Neural crest cell (in vitro differentiated cells): ENCODE measurements around the gene RYR3. TPM values are rescaled to one million over a fixed set of nuclear protein-coding genes. Genes with fewer than 3 reads are reported as not detected.

Source experiments
- DNase-seq: peaks from one replicate; pipeline ENCODE4 v3.0.0; 2021; ENCODE audit warnings: low read depth, mixed read lengths, low spot score
- H3K27ac Mint-ChIP-seq: one replicate; pipeline ENCODE4 v1.8.0; 2021; ENCODE audit warnings: mild to moderate bottlenecking, mixed read lengths; ENCODE audit not compliant: unreplicated experiment
- H3K27me3 Mint-ChIP-seq: 2 replicates; pipeline ENCODE4 v1.8.0; 2021; ENCODE audit warnings: low read depth, mild to moderate bottlenecking, mixed read lengths
- H3K36me3 Mint-ChIP-seq: 2 replicates; pipeline ENCODE4 v1.8.0; 2021; ENCODE audit warnings: low read depth, mild to moderate bottlenecking, mixed read lengths
- H3K4me1 Mint-ChIP-seq: 2 replicates; pipeline ENCODE4 v1.8.0; 2021; ENCODE audit warnings: mixed read lengths
- H3K4me3 Mint-ChIP-seq: one replicate; pipeline ENCODE4 v1.8.0; 2021; ENCODE audit warnings: mild to moderate bottlenecking, mixed read lengths
- H3K9me3 Mint-ChIP-seq: 2 replicates; pipeline ENCODE4 v1.8.0; 2021; ENCODE audit warnings: mixed read lengths
- total RNA-seq: library from RNA; stranded (reverse); gene quantifications from 2 replicates; pipeline ENCODE4 v1.2.1, GENCODE V29; 2021
- TF ChIP-seq, protein P1 (sequence below): fragments of 200-600 bp; sonication (generic); conservative IDR thresholded peaks from 2 replicates; pipeline ENCODE4 v1.5.0; 2021; ENCODE audit warnings: antibody characterized with exemption, mild to moderate bottlenecking

Gene RYR3
- total RNA-seq, 1 donor from 2014 or later = 2.2 TPM

DNA sequence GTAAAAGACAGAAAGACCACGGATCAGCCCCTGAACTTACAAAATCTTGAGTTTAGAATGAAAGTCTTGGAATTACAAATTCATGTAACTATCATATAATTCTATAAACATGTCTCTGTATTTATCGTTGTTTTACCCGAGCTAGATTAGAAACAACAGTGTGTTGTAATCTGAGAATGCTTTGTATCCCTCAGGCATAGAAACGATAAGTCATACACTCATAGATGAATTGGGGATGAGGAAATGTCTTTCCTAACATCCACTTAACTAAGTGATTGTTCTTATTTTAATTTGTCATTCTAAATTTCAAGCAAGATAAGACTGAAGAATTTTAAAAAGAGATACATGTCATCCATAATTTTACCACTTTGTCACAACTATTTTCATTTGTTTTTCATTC lies 165.3 kb downstream of the RYR3 start:
- no peak for DNase-seq
- Mint-ChIP-seq H3K4me1 (no peaks in the 10 kb centered on the region), H3K27me3 (peaks cover 3% of the 10 kb centered on the region), H3K36me3 (no peaks in the 10 kb centered on the region), H3K4me3 (no peak overlapping the region), H3K9me3 (peaks cover 5% of the 10 kb centered on the region), H3K27ac (no peak overlapping the region)
- TF ChIP-seq, protein P1, sequence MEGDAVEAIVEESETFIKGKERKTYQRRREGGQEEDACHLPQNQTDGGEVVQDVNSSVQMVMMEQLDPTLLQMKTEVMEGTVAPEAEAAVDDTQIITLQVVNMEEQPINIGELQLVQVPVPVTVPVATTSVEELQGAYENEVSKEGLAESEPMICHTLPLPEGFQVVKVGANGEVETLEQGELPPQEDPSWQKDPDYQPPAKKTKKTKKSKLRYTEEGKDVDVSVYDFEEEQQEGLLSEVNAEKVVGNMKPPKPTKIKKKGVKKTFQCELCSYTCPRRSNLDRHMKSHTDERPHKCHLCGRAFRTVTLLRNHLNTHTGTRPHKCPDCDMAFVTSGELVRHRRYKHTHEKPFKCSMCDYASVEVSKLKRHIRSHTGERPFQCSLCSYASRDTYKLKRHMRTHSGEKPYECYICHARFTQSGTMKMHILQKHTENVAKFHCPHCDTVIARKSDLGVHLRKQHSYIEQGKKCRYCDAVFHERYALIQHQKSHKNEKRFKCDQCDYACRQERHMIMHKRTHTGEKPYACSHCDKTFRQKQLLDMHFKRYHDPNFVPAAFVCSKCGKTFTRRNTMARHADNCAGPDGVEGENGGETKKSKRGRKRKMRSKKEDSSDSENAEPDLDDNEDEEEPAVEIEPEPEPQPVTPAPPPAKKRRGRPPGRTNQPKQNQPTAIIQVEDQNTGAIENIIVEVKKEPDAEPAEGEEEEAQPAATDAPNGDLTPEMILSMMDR = no peak

DNA sequence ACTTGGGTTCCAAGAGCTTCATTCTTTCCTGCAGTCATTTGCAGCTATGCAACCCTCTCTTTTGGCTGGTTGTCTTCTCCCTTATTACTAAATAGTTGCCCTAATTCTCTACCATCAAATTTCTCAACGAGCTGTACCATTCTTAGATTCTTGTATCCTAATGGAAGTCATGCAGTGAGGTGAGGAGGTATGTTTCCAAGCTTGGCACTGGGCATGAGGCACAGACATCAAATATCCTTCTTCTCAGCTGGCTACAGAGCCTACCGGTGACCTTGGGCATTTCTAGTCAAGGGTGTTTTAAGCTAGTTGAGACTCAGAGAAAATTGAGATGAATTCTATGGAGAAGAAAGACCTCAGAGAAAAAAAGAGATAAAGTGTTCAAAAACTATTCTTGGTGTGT lies 166.1 kb downstream of the RYR3 start:
- Mint-ChIP-seq H3K4me1 (no peaks in the 10 kb centered on the region), H3K4me3 (no peak overlapping the region), H3K27me3 (peaks cover 3% of the 10 kb centered on the region), H3K27ac (no peak overlapping the region), H3K9me3 (peaks cover 5% of the 10 kb centered on the region), H3K36me3 (no peaks in the 10 kb centered on the region)
- DNase-seq = no peak
- TF ChIP-seq, protein P1 = no peak

DNA sequence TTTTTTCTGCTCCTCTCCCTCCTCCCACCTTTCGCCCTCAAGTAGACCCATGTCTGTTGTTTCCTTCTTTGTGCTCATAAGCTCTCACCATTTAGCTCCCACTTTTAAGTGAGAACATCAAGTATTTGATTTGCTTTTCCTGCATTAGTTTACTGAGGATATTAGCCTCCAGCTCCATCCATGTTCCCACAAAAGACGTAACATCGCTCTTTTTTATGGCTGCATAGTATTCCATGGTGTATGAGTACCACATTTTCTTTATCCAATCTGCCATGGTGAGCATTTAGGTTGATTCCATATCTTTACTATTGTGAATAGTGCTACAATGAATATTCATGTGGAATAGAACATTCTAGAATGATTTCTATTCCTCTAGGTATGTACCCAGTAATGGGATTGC lies 178.6 kb downstream of the RYR3 start:
- no peak for DNase-seq
- no peaks in the 10 kb centered on the region for H3K9me3 Mint-ChIP-seq

DNA sequence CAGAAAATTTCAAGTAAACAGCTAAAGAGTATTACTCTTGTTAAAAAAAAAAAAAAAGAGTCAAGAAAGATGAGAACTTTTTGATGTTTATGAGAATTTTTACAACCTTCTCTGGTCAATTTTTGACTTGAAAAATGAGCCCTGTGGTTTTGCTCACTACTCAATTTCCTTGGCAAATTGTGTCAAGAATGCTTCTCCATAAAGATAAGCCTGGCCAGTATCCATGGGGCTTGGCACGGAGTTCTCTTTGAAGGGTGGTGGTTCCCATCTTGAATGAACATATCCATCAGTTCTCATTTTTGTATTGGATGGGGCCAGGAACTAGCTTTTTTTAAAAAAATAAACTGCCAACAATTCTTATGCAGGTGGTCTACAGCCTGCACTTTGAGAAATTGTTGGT lies 179.9 kb downstream of the RYR3 start:
- Mint-ChIP-seq H3K4me1 (peaks cover 6% of the 10 kb centered on the region), H3K27ac (no peak overlapping the region), H3K27me3 (peaks cover 9% of the 10 kb centered on the region), H3K4me3 (no peak overlapping the region), H3K9me3 (no peaks in the 10 kb centered on the region), H3K36me3 (no peaks in the 10 kb centered on the region)
- TF ChIP-seq, protein P1 = no peak
- no peak for DNase-seq

More for the DNA sequence above, 178.6 kb downstream of the RYR3 start:
- Mint-ChIP-seq H3K4me1 (peaks cover 6% of the 10 kb centered on the region), H3K27me3 (peaks cover 7% of the 10 kb centered on the region), H3K4me3 (no peak overlapping the region), H3K27ac (no peak overlapping the region), H3K36me3 (no peaks in the 10 kb centered on the region)
- TF ChIP-seq, protein P1 = no peak

DNA sequence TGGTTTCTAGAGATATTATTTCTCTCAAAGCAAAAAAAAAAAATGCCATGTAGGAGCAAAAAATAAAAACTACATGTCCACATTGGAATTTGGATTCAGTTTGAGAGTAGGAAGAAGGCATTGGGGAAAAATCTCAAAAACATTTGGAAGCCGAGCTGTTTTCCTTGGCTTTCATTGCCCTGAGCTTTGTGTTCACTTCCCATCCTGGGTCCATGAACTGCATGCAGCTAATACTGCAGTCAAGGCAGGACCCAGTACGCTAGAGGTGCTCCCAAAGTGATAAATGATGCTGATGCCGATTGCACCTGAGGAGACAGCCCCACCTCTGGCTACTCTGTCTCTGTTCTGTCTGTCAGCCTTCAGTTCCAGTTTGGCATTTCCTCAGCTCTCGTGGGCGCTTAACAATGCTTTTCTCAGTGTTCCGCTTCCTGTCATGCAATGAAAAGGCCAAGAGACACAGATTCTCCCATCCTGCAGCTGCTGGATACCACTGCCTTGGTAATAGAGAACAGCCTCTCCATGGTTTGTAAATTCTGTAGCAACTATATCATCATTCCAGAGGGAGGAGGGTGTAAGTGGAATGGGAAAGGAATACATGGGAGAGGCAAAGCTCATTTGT lies 181.8 kb downstream of the RYR3 start:
- no peak for DNase-seq
- Mint-ChIP-seq H3K27me3 (peaks cover 13% of the 10 kb centered on the region), H3K4me3 (no peak overlapping the region), H3K27ac (no peak overlapping the region), H3K9me3 (no peaks in the 10 kb centered on the region), H3K36me3 (no peaks in the 10 kb centered on the region), H3K4me1 (peaks cover 6% of the 10 kb centered on the region)
- TF ChIP-seq, protein P1 = no peak
